Measurements from ENCODE around the gene BLNK.

Gene BLNK

GRCh38 chr10:96264938-96265337, 6.4 kb downstream of the BLNK start:
- in situ Hi-C loops (cut with MboI; ENCODE audit: low sequenced_read_pairs) = no loop called here

- in situ Hi-C loops (cut with MboI; ENCODE audit: low sequenced_read_pairs) = no loop called here
Observed at GRCh38 chr10:96263669-96264068, 7.7 kb downstream of the BLNK start.

- in situ Hi-C loops (cut with MboI; ENCODE audit: low sequenced_read_pairs) = no loop called here
Observed at GRCh38 chr10:96263176-96263575, 8.2 kb downstream of the BLNK start.

- in situ Hi-C loops (cut with MboI; ENCODE audit: low sequenced_read_pairs) = no loop called here
Observed at GRCh38 chr10:96261930-96262329, 9.4 kb downstream of the BLNK start.

- in situ Hi-C loops (cut with MboI; ENCODE audit: low sequenced_read_pairs) = no loop called here
Observed at GRCh38 chr10:96261132-96261531, 10.2 kb downstream of the BLNK start.

- in situ Hi-C loops (cut with MboI; ENCODE audit: low sequenced_read_pairs) = no loop called here
Observed at GRCh38 chr10:96260014-96260413, 11.4 kb downstream of the BLNK start.

GRCh38 chr10:96259150-96259549, 12.2 kb downstream of the BLNK start:
- in situ Hi-C loops (cut with MboI; ENCODE audit: low sequenced_read_pairs) = no loop called here

GRCh38 chr10:96257944-96258343, 13.4 kb downstream of the BLNK start:
- in situ Hi-C loops (cut with MboI; ENCODE audit: low sequenced_read_pairs) = no loop called here

- in situ Hi-C loops (cut with MboI; ENCODE audit: low sequenced_read_pairs) = no loop called here
Observed at GRCh38 chr10:96255549-96256333, 15.6 kb downstream of the BLNK start.

GRCh38 chr10:96254976-96255375, 16.4 kb downstream of the BLNK start:
- in situ Hi-C loops (cut with MboI; ENCODE audit: low sequenced_read_pairs) = no loop called here

GRCh38 chr10:96252730-96253129, 18.6 kb downstream of the BLNK start:
- in situ Hi-C loops (cut with MboI; ENCODE audit: low sequenced_read_pairs) = no loop called here

- in situ Hi-C loops (cut with MboI; ENCODE audit: low sequenced_read_pairs) = no loop called here
Observed at GRCh38 chr10:96250349-96250748, 21.0 kb downstream of the BLNK start.

- in situ Hi-C loops (cut with MboI; ENCODE audit: low sequenced_read_pairs) = no loop called here
Observed at GRCh38 chr10:96249264-96249663, 22.1 kb downstream of the BLNK start.

- in situ Hi-C loops (cut with MboI; ENCODE audit: low sequenced_read_pairs) = no loop called here
Observed at GRCh38 chr10:96244354-96244753, 27.0 kb downstream of the BLNK start.

GRCh38 chr10:96243296-96243695, 28.1 kb downstream of the BLNK start:
- in situ Hi-C loops (cut with MboI; ENCODE audit: low sequenced_read_pairs) = no loop called here

GRCh38 chr10:96242822-96243221, 28.5 kb downstream of the BLNK start:
- in situ Hi-C loops (cut with MboI; ENCODE audit: low sequenced_read_pairs) = no loop called here

- in situ Hi-C loops (cut with MboI; ENCODE audit: low sequenced_read_pairs) = no loop called here
Observed at GRCh38 chr10:96238646-96239623, 32.4 kb downstream of the BLNK start.

- in situ Hi-C loops (cut with MboI; ENCODE audit: low sequenced_read_pairs) = no loop called here
Observed at GRCh38 chr10:96236876-96237275, 34.5 kb downstream of the BLNK start.

- in situ Hi-C loops (cut with MboI; ENCODE audit: low sequenced_read_pairs) = no loop called here
Observed at GRCh38 chr10:96236090-96236478, 35.3 kb downstream of the BLNK start.

GRCh38 chr10:96235326-96236089, 35.9 kb downstream of the BLNK start:
- in situ Hi-C loops (cut with MboI; ENCODE audit: low sequenced_read_pairs) = no loop called here

GRCh38 chr10:96233959-96234358, 37.4 kb downstream of the BLNK start:
- in situ Hi-C loops (cut with MboI; ENCODE audit: low sequenced_read_pairs) = no loop called here
